SK-N-MC (cell line): ENCODE data around the gene SERGEF.

Experiments used
- EZH2 ChIP-seq: fragments of 200-600 bp; sonication (generic); IDR thresholded peaks from one replicate; pipeline ENCODE4 v1.6.1; 2017; ENCODE audit warnings: antibody characterized with exemption
- POLR2AphosphoS5 ChIP-seq: IDR thresholded peaks from 2 replicates; pipeline ENCODE4 v1.6.1; 2012; ENCODE audit warnings: mild to moderate bottlenecking, low read depth, low read length, borderline replicate concordance

DNA sequence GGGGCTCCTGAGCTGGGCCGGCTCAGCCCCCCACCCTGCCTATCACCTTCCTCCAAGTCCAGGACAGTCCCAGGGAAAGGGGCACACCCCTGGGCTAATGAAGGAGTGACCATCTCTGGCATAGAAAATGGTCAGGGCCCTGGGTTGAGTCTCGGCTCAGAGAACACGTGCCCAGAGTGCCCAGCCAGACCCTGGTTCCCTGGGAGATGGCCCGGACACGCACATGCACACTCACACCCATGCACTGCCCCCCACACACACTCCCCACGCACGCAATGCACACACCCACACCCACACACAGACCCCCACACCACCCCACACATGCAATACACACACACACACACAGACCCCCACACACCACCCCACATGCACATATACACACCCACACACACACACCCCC, 249.6 kb downstream of the SERGEF start:
- TF ChIP-seq EZH2 (no peak), POLR2AphosphoS5 (no peak)
